ENCODE results near the gene OR6X1.

OR6X1 gene

GRCh38 chr11:123754101-123754568 lies at the start of gene OR6X1:
Gene OR6X1 (minus strand): TSS chr11:123754518. CDS start chr11:123754518, 0 bp downstream.
- DNase-seq (ENCODE audit: low read depth in 2 of 2), result no peak

- no peak for DNase-seq (ENCODE audit: low read depth in 2 of 2)
Measured at GRCh38 chr11:123801765-123802164, 47.4 kb upstream of the OR6X1 start.

GRCh38 chr11:123800036-123800435 lies 45.7 kb upstream of the OR6X1 start:
- no peak for DNase-seq (ENCODE audit: low read depth in 2 of 2)

GRCh38 chr11:123799438-123799837 lies 45.1 kb upstream of the OR6X1 start:
- DNase-seq (ENCODE audit: low read depth in 2 of 2), result no peak

GRCh38 chr11:123798513-123799252 lies 44.4 kb upstream of the OR6X1 start:
- no peak for DNase-seq (ENCODE audit: low read depth in 2 of 2)

- no peak for DNase-seq (ENCODE audit: low read depth in 2 of 2)
Measured at GRCh38 chr11:123798079-123798478, 43.8 kb upstream of the OR6X1 start.

- no peak for DNase-seq (ENCODE audit: low read depth in 2 of 2)
Measured at GRCh38 chr11:123797541-123797940, 43.2 kb upstream of the OR6X1 start.

- no peak for DNase-seq (ENCODE audit: low read depth in 2 of 2)
Measured at GRCh38 chr11:123797114-123797513, 42.8 kb upstream of the OR6X1 start.

- DNase-seq (ENCODE audit: low read depth in 2 of 2), result no peak
Measured at GRCh38 chr11:123796226-123796625, 41.9 kb upstream of the OR6X1 start.

- no peak for DNase-seq (ENCODE audit: low read depth in 2 of 2)
Measured at GRCh38 chr11:123783536-123783935, 29.2 kb upstream of the OR6X1 start.

- DNase-seq (ENCODE audit: low read depth in 2 of 2), result no peak
Measured at GRCh38 chr11:123778511-123778910, 24.2 kb upstream of the OR6X1 start.

- DNase-seq (ENCODE audit: low read depth in 2 of 2), result no peak
Measured at GRCh38 chr11:123775715-123776549, 21.6 kb upstream of the OR6X1 start.

GRCh38 chr11:123775289-123775688 lies 21.0 kb upstream of the OR6X1 start:
- no peak for DNase-seq (ENCODE audit: low read depth in 2 of 2)

- no peak for DNase-seq (ENCODE audit: low read depth in 2 of 2)
Measured at GRCh38 chr11:123773959-123774358, 19.6 kb upstream of the OR6X1 start.

- no peak for DNase-seq (ENCODE audit: low read depth in 2 of 2)
Measured at GRCh38 chr11:123773026-123773425, 18.7 kb upstream of the OR6X1 start.

GRCh38 chr11:123771664-123772063 lies 17.3 kb upstream of the OR6X1 start:
- no peak for DNase-seq (ENCODE audit: low read depth in 2 of 2)

- DNase-seq (ENCODE audit: low read depth in 2 of 2), result no peak
Measured at GRCh38 chr11:123770712-123771111, 16.4 kb upstream of the OR6X1 start.

GRCh38 chr11:123765601-123766000 lies 11.3 kb upstream of the OR6X1 start:
- DNase-seq (ENCODE audit: low read depth in 2 of 2), result no peak

GRCh38 chr11:123762422-123762821 lies 8.1 kb upstream of the OR6X1 start:
- no peak for DNase-seq (ENCODE audit: low read depth in 2 of 2)

GRCh38 chr11:123760894-123761293 lies 6.6 kb upstream of the OR6X1 start:
- no peak for DNase-seq (ENCODE audit: low read depth in 2 of 2)

- DNase-seq (ENCODE audit: low read depth in 2 of 2), result no peak
Measured at GRCh38 chr11:123757976-123758375, 3.7 kb upstream of the OR6X1 start.

- no peak for DNase-seq (ENCODE audit: low read depth in 2 of 2)
Measured at GRCh38 chr11:123755813-123756212, 1.5 kb upstream of the OR6X1 start.

GRCh38 chr11:123755344-123755743 lies 1.0 kb upstream of the OR6X1 start:
- no peak for DNase-seq (ENCODE audit: low read depth in 2 of 2)
